ENCODE data around the gene FBLN1.
"Not testable (repeated sequence)": the region's sequence is repeated elsewhere in the genome, so short reads cannot be mapped to it uniquely, and the experiment has no call there.

The FBLN1 gene

GRCh38 chr22:45548991-45549761 lies 46.5 kb downstream of the FBLN1 start:
- peak; percentile 44 for DNase-seq (ENCODE audit: low spot score)

GRCh38 chr22:45549762-45550378 lies 47.2 kb downstream of the FBLN1 start:
- DNase-seq (ENCODE audit: low spot score), result no peak

- DNase-seq (ENCODE audit: low spot score), result no peak
These were observed 47.7 kb downstream of the FBLN1 start for GRCh38 chr22:45550416-45550815.

- no peak for DNase-seq (ENCODE audit: low spot score)
These were observed 48.2 kb downstream of the FBLN1 start for GRCh38 chr22:45550891-45551290.

- no peak for DNase-seq (ENCODE audit: low spot score)
These were observed 48.8 kb downstream of the FBLN1 start for GRCh38 chr22:45551310-45552016.

DNA sequence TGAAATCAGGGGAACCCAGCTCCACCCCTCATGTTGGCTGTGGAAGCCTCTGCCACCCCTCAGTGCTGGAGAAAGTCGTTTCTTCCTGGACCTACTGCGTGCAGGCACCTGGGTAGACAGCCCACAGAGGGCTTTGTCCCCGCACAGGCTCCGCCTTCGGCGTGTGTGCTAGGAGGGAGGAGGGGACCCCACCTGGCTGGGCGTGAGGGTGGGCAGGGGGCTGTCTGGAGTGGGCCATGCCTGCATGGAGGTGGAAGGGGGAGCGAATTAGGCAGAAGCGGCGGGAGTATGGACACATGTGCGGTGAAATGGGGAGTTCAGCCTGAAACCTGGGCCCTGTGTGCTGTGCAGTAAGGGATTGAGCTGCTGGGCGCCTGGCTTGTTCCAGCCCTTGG lies 49.3 kb downstream of the FBLN1 start:
- DNase-seq (ENCODE audit: low spot score), result no peak

- no peak for DNase-seq (ENCODE audit: low spot score)
These were observed 50.1 kb downstream of the FBLN1 start for GRCh38 chr22:45552580-45553350.

- DNase-seq (ENCODE audit: low spot score), result peak; percentile 54
These were observed 50.8 kb downstream of the FBLN1 start for GRCh38 chr22:45553351-45554039.

DNA sequence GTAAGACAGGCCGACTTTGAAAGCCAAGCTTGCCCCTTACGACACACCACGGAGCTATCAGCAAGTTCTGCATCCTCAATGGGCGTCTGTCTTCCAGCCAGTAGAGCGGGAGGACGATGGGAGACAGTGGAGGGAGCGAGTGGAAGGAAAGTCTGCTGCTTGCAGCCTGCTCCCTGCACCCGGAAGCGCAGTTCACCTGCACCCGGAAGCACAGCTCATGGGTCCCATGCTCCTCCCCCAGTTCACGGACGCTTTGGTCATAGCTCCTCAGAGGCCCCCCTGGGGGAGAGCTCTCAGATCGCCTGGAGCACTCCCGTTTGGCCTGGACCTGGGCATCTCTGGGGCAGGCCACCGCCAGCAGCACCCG lies 51.3 kb downstream of the FBLN1 start:
- DNase-seq (ENCODE audit: low spot score), result no peak

- no peak for DNase-seq (ENCODE audit: low spot score)
These were observed 52.2 kb downstream of the FBLN1 start for GRCh38 chr22:45554861-45555260.

- DNase-seq (ENCODE audit: low spot score), result not testable (repeated sequence)
These were observed 55.2 kb downstream of the FBLN1 start for GRCh38 chr22:45557926-45558325.

- not testable (repeated sequence) for DNase-seq (ENCODE audit: low spot score)
These were observed 57.4 kb downstream of the FBLN1 start for GRCh38 chr22:45560092-45560491.

- not testable (repeated sequence) for DNase-seq (ENCODE audit: low spot score)
These were observed 58.1 kb downstream of the FBLN1 start for GRCh38 chr22:45560761-45561160.

DNA sequence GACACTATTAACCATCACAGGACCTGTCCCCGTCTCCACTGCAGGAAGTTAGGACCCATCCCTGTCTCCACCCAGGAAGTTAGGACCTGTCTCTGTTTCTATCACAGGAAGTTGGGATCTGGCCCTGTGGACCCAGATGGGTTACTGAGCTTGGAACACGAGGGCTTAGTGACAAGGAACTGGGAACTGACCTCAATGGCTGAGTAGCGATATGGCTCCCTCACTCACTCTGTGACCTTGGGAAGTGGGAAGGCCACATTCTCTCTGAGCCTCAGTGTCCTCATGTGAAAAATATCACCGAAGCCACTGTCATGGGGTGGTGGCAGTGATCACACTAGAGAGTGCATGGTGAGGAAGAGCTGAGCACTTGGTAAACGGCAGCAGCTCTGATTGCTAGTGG lies 59.4 kb downstream of the FBLN1 start:
- DNase-seq (ENCODE audit: low spot score), result no peak

DNA sequence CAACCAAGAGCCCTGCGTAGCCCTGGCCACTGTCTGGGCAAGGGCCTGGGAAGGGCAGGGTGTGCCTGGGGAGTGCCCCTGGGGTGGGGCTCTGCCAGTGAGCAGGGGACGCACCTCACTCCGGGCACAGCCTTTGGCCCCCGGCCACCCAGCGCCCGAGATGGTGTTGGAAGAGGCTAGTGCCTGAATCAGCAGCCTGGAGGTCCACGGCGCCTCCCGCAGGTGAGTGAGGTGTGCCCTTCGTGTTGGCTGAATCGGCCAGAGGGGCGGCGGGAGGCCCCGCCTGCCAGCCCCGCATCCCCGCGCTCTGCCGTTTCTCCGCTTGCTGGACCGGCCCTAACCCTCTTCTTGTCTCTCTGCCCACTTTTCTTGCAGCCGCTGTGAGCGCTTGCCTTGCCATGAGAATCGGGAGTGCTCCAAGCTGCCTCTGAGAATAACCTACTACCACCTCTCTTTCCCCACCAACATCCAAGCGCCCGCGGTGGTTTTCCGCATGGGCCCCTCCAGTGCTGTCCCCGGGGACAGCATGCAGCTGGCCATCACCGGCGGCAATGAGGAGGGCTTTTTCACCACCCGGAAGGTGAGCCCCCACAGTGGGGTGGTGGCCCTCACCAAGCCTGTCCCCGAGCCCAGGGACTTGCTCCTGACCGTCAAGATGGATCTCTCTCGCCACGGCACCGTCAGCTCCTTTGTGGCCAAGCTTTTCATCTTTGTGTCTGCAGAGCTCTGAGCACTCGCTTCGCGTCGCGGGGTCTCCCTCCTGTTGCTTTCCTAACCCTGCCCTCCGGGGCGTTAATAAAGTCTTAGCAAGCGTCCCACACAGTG lies 60.1 kb downstream of the FBLN1 start:
- DNase-seq (ENCODE audit: low spot score), result no peak

DNA sequence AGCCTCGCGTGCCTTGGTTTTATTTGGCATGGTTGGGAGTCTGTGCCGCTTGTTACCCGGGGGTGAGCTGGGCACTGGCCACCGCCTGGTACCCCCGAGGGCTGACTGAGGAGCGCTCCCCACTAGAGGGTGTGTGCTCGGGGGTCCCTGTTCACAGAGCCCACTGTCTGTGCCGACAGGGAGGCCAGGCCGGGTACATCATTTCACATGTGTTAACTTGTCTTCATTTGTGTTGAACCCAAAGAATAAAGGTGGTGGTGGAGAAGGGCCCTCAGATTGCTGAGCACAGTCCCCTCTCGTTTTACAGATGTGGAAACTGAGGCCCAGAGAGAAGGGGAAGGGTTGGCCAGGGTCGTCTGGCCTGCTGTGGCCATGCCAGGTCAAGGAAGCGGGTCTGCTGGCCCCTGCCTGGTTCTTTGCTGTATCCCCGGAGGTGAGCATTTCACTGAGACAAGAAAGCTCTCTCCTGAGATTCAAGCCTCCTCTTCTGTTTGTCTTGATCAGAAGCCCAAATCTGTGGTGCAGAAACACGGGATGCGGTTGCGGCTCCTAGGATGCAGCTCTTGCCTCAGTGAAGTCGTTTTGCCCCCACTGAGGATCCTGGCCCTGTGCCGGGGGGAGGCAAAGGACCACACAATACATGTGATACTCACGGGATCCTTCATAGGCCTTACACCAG lies 60.8 kb downstream of the FBLN1 start:
- no peak for DNase-seq (ENCODE audit: low spot score)

- DNase-seq (ENCODE audit: low spot score), result no peak
These were observed 61.8 kb downstream of the FBLN1 start for GRCh38 chr22:45564349-45565030.

GRCh38 chr22:45565171-45565570 lies 62.5 kb downstream of the FBLN1 start:
- DNase-seq (ENCODE audit: low spot score), result no peak

- DNase-seq (ENCODE audit: low spot score), result no peak
These were observed 63.3 kb downstream of the FBLN1 start for GRCh38 chr22:45565973-45566372.

GRCh38 chr22:45568213-45568612 lies 65.5 kb downstream of the FBLN1 start:
- DNase-seq (ENCODE audit: low spot score), result no peak

Data from RKO (cell line).